HepG2 (cell line): ENCODE measurements around the gene BST2. TPM values are rescaled to one million over a fixed set of nuclear protein-coding genes. Genes with fewer than 3 reads are reported as not detected.
A peak's percentile ranks its signal among the peaks of the same experiment; 100 is the strongest.

Experiments used
- ATAC-seq: fragments of 200-7000 bp; cut with Tn5 transposase; 3 replicates; pipeline ENCODE4 v1.9.1; 2020; ENCODE audit warnings: mild to moderate bottlenecking, moderate library complexity
- BruUV-seq: library from RNA; stranded (reverse); fragments of 400-500 nt; replicated peaks from 2 replicates; lab custom pipeline; 2021; lab: Mats Ljungman, UMichigan
- CTCF ChIA-PET: fragments of 300-600 bp; formaldehyde crosslinking; extraction: SDS; loops from one replicate; lab custom pipeline; 2021; ENCODE audit warnings: low total read pairs, inconsistent platforms, low intra/inter-chr PET ratio; lab: Yijun Ruan, JAX
- POLR2A ChIA-PET: fragments of 350-600 bp; sonication (Branson Sonifier 250); formaldehyde crosslinking; loops from one replicate; lab custom pipeline; 2020; ENCODE audit warnings: antibody characterized with exemption, inconsistent platforms; lab: Yijun Ruan, JAX
- DNase-seq: peaks from one replicate; pipeline ENCODE4 v3.0.0-alpha.2; 2015; ENCODE audit warnings: low spot score
- FAIRE-seq: peaks from 3 replicates; lab custom pipeline; 2011; peaks lifted over from hg19 to GRCh38; lab: Jason Lieb, UNC
- H2AFZ ChIP-seq: one replicate; pipeline ENCODE4 v1.6.1; 2011; ENCODE audit warnings: low read length, inconsistent platforms
- H3K27ac ChIP-seq: fragments of 300-600 bp; 3 replicates; pipeline ENCODE4 v1.8.0; 2011; ENCODE audit warnings: mixed run types, mild to moderate bottlenecking, mixed read lengths, low read length, inconsistent platforms; ENCODE audit not compliant: insufficient read depth; ENCODE audit errors: extremely low read length
- H3K27me3 ChIP-seq, 2 experiments: fragments of 200-600 bp in 1 of 2; 2 replicates in 1 of 2; 3 replicates in 1 of 2; pipeline versions ENCODE4 v1.6.0 to v1.8.0; 2011; ENCODE audit warnings: low read length in 2 of 2, mild to moderate bottlenecking in 2 of 2, moderate library complexity in 2 of 2, inconsistent platforms in 1 of 2; ENCODE audit not compliant: insufficient read depth in 2 of 2, control insufficient read depth in 1 of 2
- H3K36me3 ChIP-seq, 2 experiments: fragments of 200-600 bp in 1 of 2; replicated peaks in 1 of 2; 2 replicates in 1 of 2; 3 replicates in 1 of 2; pipeline versions ENCODE4 v1.5.1 to v1.8.0; 2011; ENCODE audit warnings: low read length in 2 of 2, inconsistent platforms in 1 of 2; ENCODE audit not compliant: insufficient read depth in 2 of 2, control insufficient read depth in 1 of 2
- H3K4me1 ChIP-seq: 2 replicates; pipeline ENCODE4 v1.5.1; 2012; ENCODE audit warnings: low read length, inconsistent platforms; ENCODE audit not compliant: insufficient read depth
- H3K4me2 ChIP-seq: 2 replicates; pipeline ENCODE4 v1.6.0; 2011; ENCODE audit warnings: low read depth, low read length, inconsistent platforms
- H3K4me3 ChIP-seq, 3 experiments: fragments of 200-600 bp in 1 of 3; sonication (generic), shearing (Covaris generic) in 1 of 3; replicated peaks in 1 of 3; 2 replicates each; pipeline ENCODE4 v1.5.1; 2011 to 2016; ENCODE audit warnings: low read length in 3 of 3, inconsistent platforms in 2 of 3, low read depth in 2 of 3, mild to moderate bottlenecking in 2 of 3, control low read depth in 1 of 3, mixed read lengths in 1 of 3; ENCODE audit not compliant: insufficient read depth in 1 of 3
- H3K79me2 ChIP-seq: one replicate; pipeline ENCODE4 v1.6.1; 2011; ENCODE audit warnings: low read length, inconsistent platforms; ENCODE audit not compliant: insufficient read depth
- H3K9ac ChIP-seq: 2 replicates; pipeline ENCODE4 v1.6.0; 2011; ENCODE audit warnings: mild to moderate bottlenecking, low read depth, low read length, inconsistent platforms; ENCODE audit not compliant: insufficient read depth
- H3K9me3 ChIP-seq: 2 replicates; pipeline ENCODE4 v1.5.1; 2012; ENCODE audit warnings: mild to moderate bottlenecking, low read length
- H4K20me1 ChIP-seq: 2 replicates; pipeline ENCODE4 v1.6.0; 2011; ENCODE audit warnings: inconsistent platforms, mild to moderate bottlenecking, low read length, moderate library complexity; ENCODE audit not compliant: insufficient read depth
- AGO1 ChIP-seq: fragments of 200-400 bp; formaldehyde crosslinking; IDR thresholded peaks from 2 replicates; pipeline ENCODE4 v1.6.1; 2017; ENCODE audit warnings: mild to moderate bottlenecking, low read depth, low read length, moderate library complexity; ENCODE audit not compliant: poor library complexity, severe bottlenecking
- IRX3 ChIP-seq: sonication (generic); formaldehyde crosslinking; IDR thresholded peaks from 2 replicates; pipeline ENCODE4 v1.8.1; 2023; ENCODE audit warnings: mild to moderate bottlenecking, low read depth, missing genetic modification reagents, borderline replicate concordance
- RAD21 ChIP-seq: fragments of 450-650 bp; formaldehyde crosslinking; IDR thresholded peaks from 2 replicates; pipeline ENCODE4 v1.5.0; 2020; ENCODE audit warnings: mild to moderate bottlenecking
- SMC3 ChIP-seq: IDR thresholded peaks from 2 replicates; pipeline ENCODE4 v1.6.1; 2011; ENCODE audit warnings: low read length, improper control_type of control experiment
- STAG1 ChIP-seq: sonication (generic); formaldehyde crosslinking; IDR thresholded peaks from 2 replicates; pipeline ENCODE4 v1.4.0; 2020; ENCODE audit warnings: missing genetic modification reagents
- ZFY ChIP-seq: sonication (generic); formaldehyde crosslinking; IDR thresholded peaks from 2 replicates; pipeline ENCODE4 v1.4.0; 2020; ENCODE audit warnings: missing genetic modification reagents
- ZNF3 ChIP-seq: IDR thresholded peaks from 2 replicates; pipeline ENCODE4 v1.7.0; 2017; ENCODE audit warnings: inconsistent platforms
- ZNF354B ChIP-seq: sonication (generic); formaldehyde crosslinking; IDR thresholded peaks from 2 replicates; pipeline ENCODE4 v1.8.0; 2022; ENCODE audit warnings: mild to moderate bottlenecking, missing genetic modification reagents
- ZNF768 ChIP-seq: sonication (generic); formaldehyde crosslinking; IDR thresholded peaks from 2 replicates; pipeline ENCODE4 v1.4.0; 2020; ENCODE audit warnings: missing genetic modification reagents
- WGBS: methylation state at CpG from one replicate; pipeline ENCODE4 v1.1.6; 2017; ENCODE audit warnings: low lambda C conversion rate; 5-methylcytosine and 5-hydroxymethylcytosine counted together
- in situ Hi-C: cut with HindIII; loops from 2 replicates; pipeline ENCODE4 v1.10.0; 2017; ENCODE audit warnings: low pct_unique_long_range_greater_than_20kb; ENCODE audit not compliant: extremely low pct_ligation_motif_present
- intact Hi-C: fragments of 100-400 bp; cut with micrococcal nuclease; formaldehyde crosslinking; loops from one replicate; pipeline ENCODE4 v1.10.0; 2022; ENCODE audit not compliant: unreplicated experiment
- polyA plus RNA-seq, 8 experiments: library from polyadenylated mRNA; depleted of rRNA in 3 of 8; stranded (reverse) in 7 of 8; unstranded in 1 of 8; fragments of >200 nt; fragmentation: Illumina TruSeq in 4 of 8; extraction: Trizol in 4 of 8; gene quantifications; 2 replicates each; pipeline versions ENCODE4 v1.2.1 to v1.2.3, GENCODE V29; 2011 to 2016; ENCODE audit warnings: low read depth in 4 of 8, missing spikeins in 1 of 8, mixed read lengths in 1 of 8; ENCODE audit not compliant: insufficient read depth in 1 of 8
- total RNA-seq, 5 experiments: library from RNA; depleted of rRNA; stranded (reverse); fragments of >200 nt; fragmentation: Illumina TruSeq; extraction: Trizol; gene quantifications; 2 replicates each; pipeline ENCODE4 v1.2.3, GENCODE V29; 2016; ENCODE audit warnings: low read depth in 1 of 5
- TF ChIP-seq, protein P1 (sequence below): sonication (generic); formaldehyde crosslinking; IDR thresholded peaks from 2 replicates; pipeline ENCODE4 v1.5.0; 2020; ENCODE audit warnings: mild to moderate bottlenecking, missing genetic modification reagents

BST2 gene
- total and polyA plus RNA-seq, 2 of the 13 experiments (the other 11 are each of a cell fraction or from before 2014, with no cell fraction given) = 58.8 to 93.8 TPM

DNA sequence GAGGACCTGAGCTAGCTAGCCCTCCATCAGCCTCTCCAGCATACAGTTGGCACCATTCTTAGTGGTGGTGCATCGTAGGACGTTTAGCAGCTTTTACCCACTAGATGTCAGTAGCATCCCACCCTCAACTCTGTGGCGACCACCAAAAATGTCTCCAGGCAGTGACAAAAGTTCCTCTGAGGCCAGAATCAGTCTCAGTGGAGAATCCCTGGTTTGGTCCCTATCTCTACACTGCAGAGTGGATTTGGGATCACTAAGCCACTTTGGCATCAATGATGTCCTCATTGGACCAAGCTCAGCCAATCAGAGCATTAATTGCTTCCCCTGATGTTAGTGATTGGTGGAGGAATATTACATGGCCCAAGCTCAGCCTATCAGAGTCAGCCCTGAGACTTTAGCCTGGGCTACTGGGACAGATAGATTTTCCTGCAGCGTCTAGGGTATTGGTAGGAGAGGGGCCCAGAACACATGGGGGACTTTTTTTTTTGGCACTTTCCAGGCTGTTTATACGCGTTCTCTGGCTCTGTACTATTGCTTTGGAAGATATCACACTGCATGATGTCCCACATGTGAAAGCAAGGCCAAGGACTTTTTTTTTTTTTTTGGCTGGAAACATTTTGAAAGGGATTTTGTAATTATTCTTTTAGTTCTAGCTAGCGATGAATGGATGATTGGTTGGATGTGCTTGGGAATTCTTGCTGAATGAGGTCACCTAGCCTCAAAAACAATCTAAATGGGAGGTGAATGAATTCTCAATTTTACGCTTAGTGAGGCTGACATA lies 36.0 kb upstream of the BST2 start (continued):
- TF ChIP-seq, protein P1, sequence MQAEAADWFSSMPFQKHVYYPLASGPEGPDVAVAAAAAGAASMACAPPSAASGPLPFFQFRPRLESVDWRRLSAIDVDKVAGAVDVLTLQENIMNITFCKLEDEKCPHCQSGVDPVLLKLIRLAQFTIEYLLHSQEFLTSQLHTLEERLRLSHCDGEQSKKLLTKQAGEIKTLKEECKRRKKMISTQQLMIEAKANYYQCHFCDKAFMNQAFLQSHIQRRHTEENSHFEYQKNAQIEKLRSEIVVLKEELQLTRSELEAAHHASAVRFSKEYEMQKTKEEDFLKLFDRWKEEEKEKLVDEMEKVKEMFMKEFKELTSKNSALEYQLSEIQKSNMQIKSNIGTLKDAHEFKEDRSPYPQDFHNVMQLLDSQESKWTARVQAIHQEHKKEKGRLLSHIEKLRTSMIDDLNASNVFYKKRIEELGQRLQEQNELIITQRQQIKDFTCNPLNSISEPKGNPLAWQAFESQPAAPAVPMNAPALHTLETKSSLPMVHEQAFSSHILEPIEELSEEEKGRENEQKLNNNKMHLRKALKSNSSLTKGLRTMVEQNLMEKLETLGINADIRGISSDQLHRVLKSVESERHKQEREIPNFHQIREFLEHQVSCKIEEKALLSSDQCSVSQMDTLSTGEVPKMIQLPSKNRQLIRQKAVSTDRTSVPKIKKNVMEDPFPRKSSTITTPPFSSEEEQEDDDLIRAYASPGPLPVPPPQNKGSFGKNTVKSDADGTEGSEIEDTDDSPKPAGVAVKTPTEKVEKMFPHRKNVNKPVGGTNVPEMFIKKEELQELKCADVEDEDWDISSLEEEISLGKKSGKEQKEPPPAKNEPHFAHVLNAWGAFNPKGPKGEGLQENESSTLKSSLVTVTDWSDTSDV = no peak
- TF ChIP-seq AGO1 (no peak), STAG1 (CRISPR knock-in tag) (peak; percentile 74), ZNF354B (CRISPR knock-in tag) (no peak), ZFY (no peak), SMC3 (peak; percentile 36; the same call in 1 of the 2 replicates), RAD21 (CRISPR knock-in tag) (peak; percentile 44; the same call in 1 of the 2 replicates)

DNA sequence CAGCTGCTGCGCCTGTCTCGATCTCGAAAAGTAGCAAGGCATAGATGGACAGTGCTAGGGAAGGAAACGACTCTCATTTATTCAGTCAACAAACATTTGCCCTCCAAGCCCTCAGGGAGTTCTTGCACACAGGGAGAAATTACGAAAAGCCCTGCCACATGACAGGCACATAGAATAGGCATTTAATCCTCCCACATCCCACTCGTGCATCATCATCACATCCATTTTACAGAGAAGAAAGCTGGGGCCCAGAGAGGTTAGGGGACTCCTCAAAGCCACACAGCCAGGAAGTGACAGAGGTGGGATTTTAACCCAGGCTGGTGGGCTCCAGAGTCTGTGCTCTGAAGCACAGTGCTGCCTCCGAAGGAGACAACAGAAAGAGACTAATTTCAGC lies 31.4 kb upstream of the BST2 start:
- TF ChIP-seq IRX3 (CRISPR knock-in tag) (no peak), ZNF3 (0 out of 2 replicates have a peak, but pooled peaks have one; percentile 62), ZNF768 (CRISPR knock-in tag) (peak; percentile 79)
- no TSS peak for BruUV-seq
- DNase-seq (no peak), ATAC-seq (no peak), FAIRE-seq (no peak)
- ChIA-PET POLR2A (no interaction called here), CTCF (no interaction called here)
- H3K36me3 ChIP-seq = no peaks in the 10 kb centered on the region
- no peak overlapping the region for H2AFZ ChIP-seq
- H3K9me3 ChIP-seq = no peaks in the 10 kb centered on the region
- 65% methylated on average over 7 of the region's 7 CpGs for WGBS
- no peaks in the 10 kb centered on the region for H3K79me2 ChIP-seq
- no peaks in the 10 kb centered on the region for H3K4me1 ChIP-seq
- no peak overlapping the region for H3K4me2 ChIP-seq
- no peak overlapping the region for H3K27ac ChIP-seq
- no peak overlapping the region for H3K4me3 ChIP-seq
- no peak overlapping the region for H3K9ac ChIP-seq
- intact Hi-C loops (no loop called here), in situ Hi-C loops (no loop called here)
- no peaks in the 10 kb centered on the region for H4K20me1 ChIP-seq
- H3K27me3 ChIP-seq = no peaks in the 10 kb centered on the region
